Stimulated activated naive CD8-positive, alpha-beta T cell treated with anti-CD3 and anti-CD28 coated beads, Interleukin-15, Interleukin-2, amounts not matched to agents 100 ng/mL and 50 ng/mL, for 24 hours (primary cell): ENCODE results near the gene C2CD3.

Source experiments
- H3K27ac Mint-ChIP-seq: one replicate; pipeline ENCODE4 v1.8.0; 2021; ENCODE audit warnings: mild to moderate bottlenecking, mixed read lengths
- H3K27me3 Mint-ChIP-seq: one replicate; pipeline ENCODE4 v1.8.0; 2021; ENCODE audit warnings: mixed read lengths
- H3K36me3 Mint-ChIP-seq: one replicate; pipeline ENCODE4 v1.8.0; 2021; ENCODE audit warnings: low read depth, mixed read lengths
- H3K4me1 Mint-ChIP-seq: one replicate; pipeline ENCODE4 v1.8.0; 2021; ENCODE audit warnings: low read depth, mixed read lengths
- H3K4me3 Mint-ChIP-seq: one replicate; pipeline ENCODE4 v1.8.0; 2021; ENCODE audit warnings: mild to moderate bottlenecking, mixed read lengths
- H3K9me3 Mint-ChIP-seq: one replicate; pipeline ENCODE4 v1.8.0; 2021; ENCODE audit warnings: mixed read lengths

C2CD3 gene

GRCh38 chr11:74004759-74005615 lies 165.8 kb downstream of the C2CD3 start:
- H3K4me1 Mint-ChIP-seq: peaks cover 74% of the 10 kb centered on the region
- H3K27ac Mint-ChIP-seq: peak overlapping the region; percentile 89
- no peaks in the 10 kb centered on the region for H3K27me3 Mint-ChIP-seq
- H3K4me3 Mint-ChIP-seq: peak overlapping the region; percentile 50
- H3K9me3 Mint-ChIP-seq: no peaks in the 10 kb centered on the region
- H3K36me3 Mint-ChIP-seq: peaks cover 11% of the 10 kb centered on the region

- Mint-ChIP-seq H3K4me3 (no peak overlapping the region), H3K36me3 (peaks cover 11% of the 10 kb centered on the region), H3K4me1 (peaks cover 75% of the 10 kb centered on the region), H3K9me3 (no peaks in the 10 kb centered on the region), H3K27ac (peak overlapping the region; percentile 50), H3K27me3 (no peaks in the 10 kb centered on the region)
Measured at GRCh38 chr11:74004046-74004695, 166.6 kb downstream of the C2CD3 start.

GRCh38 chr11:74002832-74003231 lies 168.0 kb downstream of the C2CD3 start:
- Mint-ChIP-seq H3K27me3 (no peaks in the 10 kb centered on the region), H3K27ac (no peak overlapping the region), H3K4me1 (peaks cover 73% of the 10 kb centered on the region), H3K4me3 (no peak overlapping the region), H3K36me3 (peaks cover 11% of the 10 kb centered on the region), H3K9me3 (no peaks in the 10 kb centered on the region)

GRCh38 chr11:74001822-74002286 lies 168.9 kb downstream of the C2CD3 start:
- peaks cover 77% of the 10 kb centered on the region for H3K4me1 Mint-ChIP-seq
- H3K9me3 Mint-ChIP-seq: no peaks in the 10 kb centered on the region
- H3K27me3 Mint-ChIP-seq: no peaks in the 10 kb centered on the region
- no peak overlapping the region for H3K4me3 Mint-ChIP-seq
- peak overlapping the region; percentile 43 for H3K27ac Mint-ChIP-seq
- H3K36me3 Mint-ChIP-seq: peaks cover 11% of the 10 kb centered on the region

GRCh38 chr11:74000307-74001133 lies 170.3 kb downstream of the C2CD3 start:
- H3K36me3 Mint-ChIP-seq: peaks cover 11% of the 10 kb centered on the region
- H3K27me3 Mint-ChIP-seq: no peaks in the 10 kb centered on the region
- H3K4me3 Mint-ChIP-seq: no peak overlapping the region
- H3K27ac Mint-ChIP-seq: peak overlapping the region; percentile 27
- no peaks in the 10 kb centered on the region for H3K9me3 Mint-ChIP-seq
- H3K4me1 Mint-ChIP-seq: peaks cover 78% of the 10 kb centered on the region

GRCh38 chr11:73999581-74000306 lies 171.1 kb downstream of the C2CD3 start:
- no peaks in the 10 kb centered on the region for H3K27me3 Mint-ChIP-seq
- H3K4me1 Mint-ChIP-seq: peaks cover 78% of the 10 kb centered on the region
- H3K27ac Mint-ChIP-seq: peak overlapping the region; percentile 27
- peaks cover 11% of the 10 kb centered on the region for H3K36me3 Mint-ChIP-seq
- H3K4me3 Mint-ChIP-seq: peak overlapping the region; percentile 11
- no peaks in the 10 kb centered on the region for H3K9me3 Mint-ChIP-seq

GRCh38 chr11:73998846-73999575 lies 171.8 kb downstream of the C2CD3 start:
- H3K27me3 Mint-ChIP-seq: no peaks in the 10 kb centered on the region
- peaks cover 11% of the 10 kb centered on the region for H3K36me3 Mint-ChIP-seq
- peak overlapping the region; percentile 70 for H3K27ac Mint-ChIP-seq
- H3K4me3 Mint-ChIP-seq: peak overlapping the region; percentile 11
- H3K4me1 Mint-ChIP-seq: peaks cover 77% of the 10 kb centered on the region
- no peaks in the 10 kb centered on the region for H3K9me3 Mint-ChIP-seq

- H3K27me3 Mint-ChIP-seq: no peaks in the 10 kb centered on the region
Measured at GRCh38 chr11:73997120-73997770, 173.6 kb downstream of the C2CD3 start.

GRCh38 chr11:73996161-73996747 lies 174.5 kb downstream of the C2CD3 start:
- Mint-ChIP-seq H3K27me3 (no peaks in the 10 kb centered on the region), H3K4me1 (peaks cover 94% of the 10 kb centered on the region), H3K9me3 (no peaks in the 10 kb centered on the region), H3K36me3 (peaks cover 3% of the 10 kb centered on the region), H3K4me3 (peak overlapping the region; percentile 59), H3K27ac (peak overlapping the region; percentile 91)

More at GRCh38 chr11:73997120-73997770, 173.6 kb downstream of the C2CD3 start:
- Mint-ChIP-seq H3K27ac (peak overlapping the region; percentile 62), H3K4me1 (peaks cover 84% of the 10 kb centered on the region), H3K36me3 (peaks cover 3% of the 10 kb centered on the region), H3K4me3 (peak overlapping the region; percentile 21), H3K9me3 (no peaks in the 10 kb centered on the region)

GRCh38 chr11:73995731-73996130 lies 175.1 kb downstream of the C2CD3 start:
- peak overlapping the region; percentile 91 for H3K27ac Mint-ChIP-seq
- peak overlapping the region; percentile 59 for H3K4me3 Mint-ChIP-seq
- H3K27me3 Mint-ChIP-seq: no peaks in the 10 kb centered on the region
- peaks cover 94% of the 10 kb centered on the region for H3K4me1 Mint-ChIP-seq
- no peaks in the 10 kb centered on the region for H3K9me3 Mint-ChIP-seq
- H3K36me3 Mint-ChIP-seq: no peaks in the 10 kb centered on the region

- H3K36me3 Mint-ChIP-seq: no peaks in the 10 kb centered on the region
- H3K27me3 Mint-ChIP-seq: no peaks in the 10 kb centered on the region
- peaks cover 94% of the 10 kb centered on the region for H3K4me1 Mint-ChIP-seq
- H3K27ac Mint-ChIP-seq: peak overlapping the region; percentile 91
- H3K9me3 Mint-ChIP-seq: no peaks in the 10 kb centered on the region
- H3K4me3 Mint-ChIP-seq: peak overlapping the region; percentile 59
Measured at GRCh38 chr11:73995247-73995646, 175.6 kb downstream of the C2CD3 start.

GRCh38 chr11:73991471-73992006 lies 179.3 kb downstream of the C2CD3 start:
- Mint-ChIP-seq H3K36me3 (no peaks in the 10 kb centered on the region), H3K4me3 (no peak overlapping the region), H3K27ac (peak overlapping the region; percentile 50), H3K4me1 (peaks cover 61% of the 10 kb centered on the region), H3K9me3 (no peaks in the 10 kb centered on the region), H3K27me3 (no peaks in the 10 kb centered on the region)

- Mint-ChIP-seq H3K4me3 (no peak overlapping the region), H3K27me3 (no peaks in the 10 kb centered on the region), H3K9me3 (no peaks in the 10 kb centered on the region), H3K36me3 (no peaks in the 10 kb centered on the region), H3K4me1 (peaks cover 58% of the 10 kb centered on the region), H3K27ac (peak overlapping the region; percentile 50)
Measured at GRCh38 chr11:73990730-73991129, 180.1 kb downstream of the C2CD3 start.
